Panc1 (cell line): Measurements from ENCODE around the gene CD40LG. TPM values are rescaled to one million over a fixed set of nuclear protein-coding genes. Genes with fewer than 3 reads are reported as not detected.

ENCODE experiments used
- ATAC-seq: fragments of 200-7000 bp; cut with Tn5 transposase; 2 replicates; pipeline ENCODE4 v1.9.1; 2020; ENCODE audit warnings: mild to moderate bottlenecking, moderate library complexity
- BruUV-seq: library from RNA; stranded (reverse); fragments of 400-500 nt; replicated peaks from 2 replicates; lab custom pipeline; 2021; lab: Mats Ljungman, UMichigan
- CTCF ChIA-PET: fragments of 300-600 bp; sonication (Branson Sonifier 250); formaldehyde crosslinking; loops from one replicate; lab custom pipeline; 2022; ENCODE audit warnings: antibody characterized with exemption; lab: Charles Lee
- POLR2A ChIA-PET: fragments of 300-600 bp; sonication (Branson Sonifier 250); formaldehyde crosslinking; loops from one replicate; lab custom pipeline; 2022; ENCODE audit warnings: antibody characterized with exemption; lab: Charles Lee
- DNase-seq: peaks from one replicate; pipeline ENCODE4 v3.0.0-alpha.2; 2010; ENCODE audit warnings: low read depth, low spot score
- H3K27ac ChIP-seq: 2 replicates; pipeline ENCODE4 v1.5.1; 2011; ENCODE audit warnings: mild to moderate bottlenecking, low read length, inconsistent platforms
- H3K27me3 ChIP-seq: fragments of 200-500 bp; sonication (Bioruptor generic); 2 replicates; pipeline ENCODE4 v1.6.0; 2014; ENCODE audit warnings: low read length, inconsistent platforms; ENCODE audit not compliant: control insufficient read depth, insufficient read depth
- H3K36me3 ChIP-seq: fragments of 200-500 bp; sonication (Bioruptor generic); 2 replicates; pipeline ENCODE4 v1.5.1; 2014; ENCODE audit warnings: inconsistent platforms, mild to moderate bottlenecking, low read length, moderate library complexity; ENCODE audit not compliant: control insufficient read depth, insufficient read depth
- H3K4me1 ChIP-seq: 2 replicates; pipeline ENCODE4 v1.5.1; 2011; ENCODE audit warnings: inconsistent platforms, mild to moderate bottlenecking, low read length, moderate library complexity; ENCODE audit not compliant: control insufficient read depth, insufficient read depth
- H3K4me3 ChIP-seq, 2 experiments: 2 replicates each; pipeline ENCODE4 v1.5.1; 2011 to 2012; ENCODE audit warnings: low read depth in 2 of 2, low read length in 2 of 2, mild to moderate bottlenecking in 2 of 2, inconsistent platforms in 1 of 2, moderate library complexity in 1 of 2
- H3K9me3 ChIP-seq: fragments of 200-500 bp; sonication (Bioruptor generic); 2 replicates; pipeline ENCODE4 v1.5.1; 2014; ENCODE audit warnings: low read depth, mild to moderate bottlenecking, inconsistent platforms, low read length, moderate library complexity; ENCODE audit not compliant: control insufficient read depth, insufficient read depth
- POLR2AphosphoS5 ChIP-seq: IDR thresholded peaks from 2 replicates; pipeline ENCODE4 v1.6.1; 2012; ENCODE audit warnings: mild to moderate bottlenecking, low read depth, low read length, moderate library complexity
- REST ChIP-seq, 2 experiments: IDR thresholded peaks; 2 replicates each; pipeline ENCODE4 v1.6.1; 2011 to 2012; ENCODE audit warnings: low read depth in 2 of 2, control low read depth in 1 of 2, low read length in 1 of 2, mild to moderate bottlenecking in 1 of 2, moderate library complexity in 1 of 2; ENCODE audit not compliant: insufficient read depth in 1 of 2
- SIN3A ChIP-seq: IDR thresholded peaks from 2 replicates; pipeline ENCODE4 v1.6.1; 2012; ENCODE audit warnings: low read depth, mild to moderate bottlenecking, low read length, moderate library complexity, borderline replicate concordance; ENCODE audit not compliant: insufficient read depth
- TCF7L2 ChIP-seq: IDR thresholded peaks from 2 replicates; pipeline ENCODE4 v1.6.1; 2011; ENCODE audit warnings: mild to moderate bottlenecking, low read depth, low read length, inconsistent platforms
- in situ Hi-C: cut with HindIII; loops from 2 replicates; pipeline ENCODE4 v1.10.0; 2016; ENCODE audit warnings: low sequenced_read_pairs, low pct_unique_long_range_greater_than_20kb
- intact Hi-C: fragments of 100-400 bp; cut with micrococcal nuclease; formaldehyde crosslinking; loops from one replicate; pipeline ENCODE4 v1.10.0; 2022; ENCODE audit not compliant: unreplicated experiment
- total RNA-seq: library from RNA; stranded (reverse); gene quantifications from one replicate; pipeline ENCODE4 v1.2.1, GENCODE V29; 2021; ENCODE audit not compliant: unreplicated experiment
- TF ChIP-seq, protein P1 (sequence below): fragments of 450-650 bp; IDR thresholded peaks from 2 replicates; pipeline ENCODE4 v1.5.1; 2017; ENCODE audit warnings: mild to moderate bottlenecking

CD40LG gene
- total RNA-seq, 1 experiment from 2014 or later: not detected

GRCh38 chrX:136662976-136663375, 15.0 kb downstream of the CD40LG start:
- Histone ChIP-seq H3K36me3 (no peaks in the 10 kb centered on the region), H3K27ac (no peak overlapping the region), H3K4me3 (no peak overlapping the region), H3K4me1 (peaks cover 3% of the 10 kb centered on the region; the same call in 1 of the 2 replicates), H3K9me3 (no peaks in the 10 kb centered on the region), H3K27me3 (no peaks in the 10 kb centered on the region; the same call in 1 of the 2 replicates)
- DNase-seq (no peak), ATAC-seq (no peak)
- BruUV-seq: no TSS peak
- intact Hi-C loops (no loop called here), in situ Hi-C loops (no loop called here)
- TF ChIP-seq POLR2AphosphoS5 (no peak), TCF7L2 (no peak), SIN3A (no peak), REST (IDR thresholded peaks at IDR 0.05; ENCODE audit: insufficient read depth in 1 of 2, low read depth in 2 of 2, low read length in 1 of 2) (no peak)
- TF ChIP-seq, protein P1, sequence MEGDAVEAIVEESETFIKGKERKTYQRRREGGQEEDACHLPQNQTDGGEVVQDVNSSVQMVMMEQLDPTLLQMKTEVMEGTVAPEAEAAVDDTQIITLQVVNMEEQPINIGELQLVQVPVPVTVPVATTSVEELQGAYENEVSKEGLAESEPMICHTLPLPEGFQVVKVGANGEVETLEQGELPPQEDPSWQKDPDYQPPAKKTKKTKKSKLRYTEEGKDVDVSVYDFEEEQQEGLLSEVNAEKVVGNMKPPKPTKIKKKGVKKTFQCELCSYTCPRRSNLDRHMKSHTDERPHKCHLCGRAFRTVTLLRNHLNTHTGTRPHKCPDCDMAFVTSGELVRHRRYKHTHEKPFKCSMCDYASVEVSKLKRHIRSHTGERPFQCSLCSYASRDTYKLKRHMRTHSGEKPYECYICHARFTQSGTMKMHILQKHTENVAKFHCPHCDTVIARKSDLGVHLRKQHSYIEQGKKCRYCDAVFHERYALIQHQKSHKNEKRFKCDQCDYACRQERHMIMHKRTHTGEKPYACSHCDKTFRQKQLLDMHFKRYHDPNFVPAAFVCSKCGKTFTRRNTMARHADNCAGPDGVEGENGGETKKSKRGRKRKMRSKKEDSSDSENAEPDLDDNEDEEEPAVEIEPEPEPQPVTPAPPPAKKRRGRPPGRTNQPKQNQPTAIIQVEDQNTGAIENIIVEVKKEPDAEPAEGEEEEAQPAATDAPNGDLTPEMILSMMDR: no peak
- POLR2A ChIA-PET: no interaction called here
- CTCF ChIA-PET: no interaction called here

- H3K4me3 ChIP-seq: no peak overlapping the region
- TF ChIP-seq POLR2AphosphoS5: no peak
- TF ChIP-seq, protein P1: no peak
- TF ChIP-seq REST (IDR thresholded peaks at IDR 0.05; ENCODE audit: insufficient read depth in 1 of 2, low read depth in 2 of 2, low read length in 1 of 2): no peak
- TF ChIP-seq TCF7L2: no peak
- no peak for TF ChIP-seq SIN3A
- POLR2A ChIA-PET: no interaction called here
- ATAC-seq: no peak
- H3K27me3 ChIP-seq: no peaks in the 10 kb centered on the region
- CTCF ChIA-PET: no interaction called here
- DNase-seq: no peak
- in situ Hi-C loops (no loop called here), intact Hi-C loops (no loop called here)
- H3K4me1 ChIP-seq: peaks cover 3% of the 10 kb centered on the region; the same call in 1 of the 2 replicates
- H3K27ac ChIP-seq: no peak overlapping the region
- no peaks in the 10 kb centered on the region for H3K9me3 ChIP-seq
- no TSS peak for BruUV-seq
- H3K36me3 ChIP-seq: no peaks in the 10 kb centered on the region
Measured at GRCh38 chrX:136665258-136665900, 17.4 kb downstream of the CD40LG start.
